K562 (cell line): ENCODE data around the gene AWAT1.

ENCODE experiments used
- EGR1 ChIP-seq: fragments of 450-650 bp; conservative IDR thresholded peaks from 2 replicates; pipeline ENCODE4 v1.6.1; 2017; ENCODE audit warnings: mild to moderate bottlenecking
- FOS ChIP-seq: IDR thresholded peaks from 3 replicates; pipeline ENCODE4 v1.6.1; 2011; ENCODE audit not compliant: insufficient read length; ENCODE audit errors: extremely low read depth
- FOSL1 ChIP-seq: fragments of 200-800 bp; sonication (Bioruptor generic); conservative IDR thresholded peaks from 2 replicates; pipeline ENCODE4 v1.6.1; 2016; ENCODE audit warnings: missing genetic modification characterization, missing compliant biosample characterization
- GABPA ChIP-seq: fragments of 200-800 bp; sonication (Bioruptor generic); conservative IDR thresholded peaks from 2 replicates; pipeline ENCODE4 v1.6.1; 2016; ENCODE audit warnings: low read depth, missing genetic modification characterization, missing compliant biosample characterization
- POLR2A ChIP-seq: fragments of 450-650 bp; conservative IDR thresholded peaks from 2 replicates; pipeline ENCODE4 v1.6.1; 2016
- RCOR1 ChIP-seq, 2 experiments: IDR thresholded peaks; 2 replicates each; pipeline ENCODE4 v1.6.1; 2012; ENCODE audit warnings: low read depth in 2 of 2, low read length in 2 of 2, borderline replicate concordance in 1 of 2, improper control_type of control experiment in 1 of 2
- SMAD1 ChIP-seq: fragments of 150-350 bp; IDR thresholded peaks from 2 replicates; pipeline ENCODE4 v1.6.1; 2014; ENCODE audit warnings: low read length, low read depth; ENCODE audit not compliant: partially characterized antibody
- TAF1 ChIP-seq: IDR thresholded peaks from 2 replicates; pipeline ENCODE4 v1.6.1; 2011; ENCODE audit warnings: mild to moderate bottlenecking, low read length, moderate library complexity; ENCODE audit not compliant: insufficient read depth, control insufficient read depth, severe bottlenecking; ENCODE audit errors: extremely low read depth
- ZNF121 ChIP-seq: sonication (generic); formaldehyde crosslinking; conservative IDR thresholded peaks from 2 replicates; pipeline ENCODE4 v1.8.0; 2022; ENCODE audit warnings: missing genetic modification reagents
- TF ChIP-seq, protein P1 (sequence below), 3 experiments: IDR thresholded peaks in 2 of 3; conservative IDR thresholded peaks in 1 of 3; 2 replicates each; pipeline ENCODE4 v1.5.1; 2011 to 2012; ENCODE audit warnings: low read length in 3 of 3, mild to moderate bottlenecking in 3 of 3, control low read depth in 2 of 3, improper control_type of control experiment in 1 of 3, inconsistent platforms in 1 of 3, low read depth in 1 of 3, mixed read lengths in 1 of 3, moderate library complexity in 1 of 3; ENCODE audit not compliant: insufficient read depth in 2 of 3
- TF ChIP-seq, protein P2 (sequence below): IDR thresholded peaks from 2 replicates; pipeline ENCODE4 v1.6.1; 2016; ENCODE audit warnings: missing genetic modification characterization, missing compliant biosample characterization

DNA sequence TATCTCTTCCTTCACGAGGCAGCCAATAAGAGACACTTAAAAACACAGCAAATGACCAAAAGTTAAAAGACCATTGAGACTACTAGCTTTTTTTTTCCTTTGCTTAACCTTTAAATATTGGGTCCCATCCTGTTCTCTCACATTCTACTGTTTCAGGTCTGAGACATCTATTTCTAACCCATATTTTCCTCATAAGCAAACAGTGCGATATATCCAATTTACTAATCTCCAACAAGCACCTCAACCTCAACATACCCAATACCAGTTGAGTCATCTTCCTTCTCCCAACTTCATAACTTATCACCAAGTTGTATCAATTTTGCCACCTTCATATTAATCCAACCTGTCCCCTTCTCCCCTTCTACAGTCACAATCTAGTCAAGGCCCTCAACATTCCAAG lies 7.0 kb downstream of the AWAT1 start:
- no peak for TF ChIP-seq TAF1
- TF ChIP-seq ZNF121 = no peak
- TF ChIP-seq POLR2A = no peak
- no peak for TF ChIP-seq RCOR1 (IDR thresholded peaks at IDR 0.05; ENCODE audit: borderline replicate concordance in 1 of 2, low read depth in 2 of 2, low read length in 2 of 2)
- TF ChIP-seq, protein P1, sequence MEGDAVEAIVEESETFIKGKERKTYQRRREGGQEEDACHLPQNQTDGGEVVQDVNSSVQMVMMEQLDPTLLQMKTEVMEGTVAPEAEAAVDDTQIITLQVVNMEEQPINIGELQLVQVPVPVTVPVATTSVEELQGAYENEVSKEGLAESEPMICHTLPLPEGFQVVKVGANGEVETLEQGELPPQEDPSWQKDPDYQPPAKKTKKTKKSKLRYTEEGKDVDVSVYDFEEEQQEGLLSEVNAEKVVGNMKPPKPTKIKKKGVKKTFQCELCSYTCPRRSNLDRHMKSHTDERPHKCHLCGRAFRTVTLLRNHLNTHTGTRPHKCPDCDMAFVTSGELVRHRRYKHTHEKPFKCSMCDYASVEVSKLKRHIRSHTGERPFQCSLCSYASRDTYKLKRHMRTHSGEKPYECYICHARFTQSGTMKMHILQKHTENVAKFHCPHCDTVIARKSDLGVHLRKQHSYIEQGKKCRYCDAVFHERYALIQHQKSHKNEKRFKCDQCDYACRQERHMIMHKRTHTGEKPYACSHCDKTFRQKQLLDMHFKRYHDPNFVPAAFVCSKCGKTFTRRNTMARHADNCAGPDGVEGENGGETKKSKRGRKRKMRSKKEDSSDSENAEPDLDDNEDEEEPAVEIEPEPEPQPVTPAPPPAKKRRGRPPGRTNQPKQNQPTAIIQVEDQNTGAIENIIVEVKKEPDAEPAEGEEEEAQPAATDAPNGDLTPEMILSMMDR (IDR thresholded peaks at IDR 0.05 in 2 of 3, conservative IDR thresholded peaks at IDR 0.05 in 1 of 3; ENCODE audit: insufficient read depth in 2 of 3, low read depth in 1 of 3, low read length in 3 of 3) = no peak
- TF ChIP-seq, protein P2, sequence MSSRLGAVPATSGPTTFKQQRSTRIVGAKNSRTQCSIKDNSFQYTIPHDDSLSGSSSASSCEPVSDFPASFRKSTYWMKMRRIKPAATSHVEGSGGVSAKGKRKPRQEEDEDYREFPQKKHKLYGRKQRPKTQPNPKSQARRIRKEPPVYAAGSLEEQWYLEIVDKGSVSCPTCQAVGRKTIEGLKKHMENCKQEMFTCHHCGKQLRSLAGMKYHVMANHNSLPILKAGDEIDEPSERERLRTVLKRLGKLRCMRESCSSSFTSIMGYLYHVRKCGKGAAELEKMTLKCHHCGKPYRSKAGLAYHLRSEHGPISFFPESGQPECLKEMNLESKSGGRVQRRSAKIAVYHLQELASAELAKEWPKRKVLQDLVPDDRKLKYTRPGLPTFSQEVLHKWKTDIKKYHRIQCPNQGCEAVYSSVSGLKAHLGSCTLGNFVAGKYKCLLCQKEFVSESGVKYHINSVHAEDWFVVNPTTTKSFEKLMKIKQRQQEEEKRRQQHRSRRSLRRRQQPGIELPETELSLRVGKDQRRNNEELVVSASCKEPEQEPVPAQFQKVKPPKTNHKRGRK (tag) = no peak
- no peak for TF ChIP-seq FOS
- no peak for TF ChIP-seq EGR1
- no peak for TF ChIP-seq GABPA (tag)
- TF ChIP-seq SMAD1 = no peak
- no peak for TF ChIP-seq FOSL1 (tag)
